SK-N-SH (cell line): Measurements from ENCODE around the gene SYNPO2L.

ENCODE experiments used
- CTCF ChIP-seq: fragments of 200-600 bp; sonication (generic); IDR thresholded peaks from 2 replicates; pipeline ENCODE4 v1.6.1; 2017; ENCODE audit warnings: antibody characterized with exemption, mild to moderate bottlenecking, moderate library complexity
- EZH2phosphoT487 ChIP-seq: fragments of 200-600 bp; sonication (generic); IDR thresholded peaks from 2 replicates; pipeline ENCODE4 v1.6.1; 2017; ENCODE audit warnings: low read depth, mixed run types, mild to moderate bottlenecking, antibody characterized with exemption, moderate library complexity, borderline replicate concordance
- FOXJ3 ChIP-seq: sonication (generic); formaldehyde crosslinking; IDR thresholded peaks from 2 replicates; pipeline ENCODE4 v1.5.1; 2020; ENCODE audit warnings: mild to moderate bottlenecking, missing genetic modification reagents
- JUND ChIP-seq: IDR thresholded peaks from 2 replicates; pipeline ENCODE4 v1.4.0; 2012
- POLR2AphosphoS5 ChIP-seq: IDR thresholded peaks from 2 replicates; pipeline ENCODE4 v1.6.1; 2012; ENCODE audit warnings: low read depth, low read length
- RAD21 ChIP-seq: IDR thresholded peaks from 2 replicates; pipeline ENCODE4 v1.6.1; 2012; ENCODE audit warnings: mild to moderate bottlenecking, low read length
- USF1 ChIP-seq: IDR thresholded peaks from 2 replicates; pipeline ENCODE4 v1.4.0; 2012; ENCODE audit warnings: low read depth, borderline replicate concordance
- USF2 ChIP-seq: fragments of 150-350 bp; IDR thresholded peaks from 2 replicates; pipeline ENCODE4 v1.6.1; 2017; ENCODE audit warnings: antibody characterized with exemption, low read length, low read depth, borderline replicate concordance
- YY1 ChIP-seq: IDR thresholded peaks from 2 replicates; pipeline ENCODE4 v1.4.0; 2012; ENCODE audit warnings: low read depth, mild to moderate bottlenecking

GRCh38 chr10:73597346-73597745 is 58.5 kb downstream of the SYNPO2L start:
- no peak for TF ChIP-seq CTCF
- TF ChIP-seq RAD21, result no peak
- no peak for TF ChIP-seq USF1
- no peak for TF ChIP-seq JUND
- TF ChIP-seq USF2, result no peak
- TF ChIP-seq POLR2AphosphoS5, result no peak
- TF ChIP-seq FOXJ3 (CRISPR knock-in tag), result no peak
- no peak for TF ChIP-seq EZH2phosphoT487
- no peak for TF ChIP-seq YY1
